ENCODE results near the gene CTAGE1. TPM values are rescaled to one million over a fixed set of nuclear protein-coding genes. Genes with fewer than 3 reads are reported as not detected.
"Not testable (repeated sequence)": the region's sequence is repeated elsewhere in the genome, so short reads cannot be mapped to it uniquely, and the experiment has no call there.

The CTAGE1 gene, protein sequence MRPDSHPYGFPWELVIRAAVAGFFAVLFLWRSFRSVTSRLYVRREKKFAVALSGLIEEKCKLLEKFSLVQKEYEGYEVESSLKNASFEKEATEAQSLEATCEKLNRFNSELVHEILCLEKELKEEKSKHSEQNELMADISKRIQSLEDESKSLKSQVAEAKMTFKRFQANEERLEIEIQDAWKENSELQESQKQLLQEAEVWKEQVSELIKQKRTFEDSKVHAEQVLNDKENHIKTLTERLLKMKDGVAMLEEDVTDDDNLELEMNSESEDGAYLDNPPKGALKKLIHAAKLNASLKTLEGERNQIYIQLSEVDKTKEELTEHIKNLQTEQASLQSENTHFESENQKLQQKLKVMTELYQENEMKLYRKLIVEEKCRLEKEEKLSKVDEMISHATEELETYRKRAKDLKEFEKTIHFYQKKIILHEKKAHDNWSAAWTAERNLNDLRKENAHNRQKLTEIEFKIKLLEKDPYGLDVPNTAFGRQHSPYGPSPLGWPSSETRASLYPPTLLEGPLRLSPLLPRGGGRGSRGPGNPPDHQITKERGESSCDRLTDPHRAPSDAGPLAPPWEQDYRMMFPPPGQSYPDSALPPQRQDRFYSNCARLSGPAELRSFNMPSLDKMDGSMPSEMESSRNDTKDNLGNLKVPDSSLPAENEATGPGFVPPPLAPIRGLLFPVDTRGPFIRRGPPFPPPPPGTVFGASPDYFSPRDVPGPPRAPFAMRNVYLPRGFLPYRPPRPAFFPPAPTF
- not detected in 2 replicates for total RNA-seq

DNA sequence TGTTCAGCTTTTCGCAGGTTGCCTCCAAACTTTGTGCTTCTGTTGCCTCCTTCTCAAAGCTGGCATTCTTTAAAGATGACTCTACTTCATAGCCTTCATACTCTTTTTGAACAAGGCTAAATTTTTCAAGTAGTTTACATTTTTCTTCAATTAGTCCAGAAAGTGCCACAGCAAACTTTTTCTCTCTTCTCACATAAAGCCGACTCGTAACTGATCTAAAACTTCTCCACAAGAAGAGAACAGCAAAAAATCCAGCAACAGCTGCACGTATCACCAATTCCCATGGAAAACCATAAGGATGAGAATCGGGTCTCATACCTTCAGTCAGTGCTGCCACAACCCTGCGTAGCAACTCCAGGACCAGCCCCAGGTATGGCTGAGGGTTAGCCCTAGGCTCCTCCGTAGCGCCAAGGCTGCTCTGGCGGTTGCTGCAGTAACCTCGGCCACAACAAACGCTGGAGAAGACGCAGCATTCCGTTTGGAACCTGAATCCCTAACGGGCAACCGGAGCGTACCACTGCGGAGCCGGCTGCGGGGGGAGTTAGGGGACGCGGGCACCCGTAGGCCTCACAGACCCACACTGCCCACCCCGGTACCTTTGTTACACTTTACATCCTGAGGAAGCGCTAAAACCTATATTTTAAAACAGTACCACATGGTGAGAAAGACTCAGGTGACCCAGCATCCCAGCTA, at the start of gene CTAGE1:
Gene CTAGE1 (minus strand): TSS at position 420 of the 693 bp plus-strand sequence. CDS start 104 bp downstream, at position 316.
- no peak for DNase-seq (ENCODE audit: extremely low read depth, low read depth, low spot score)

- no peak for DNase-seq (ENCODE audit: extremely low read depth, low read depth, low spot score)
Measured at GRCh38 chr18:22466608-22467395, 49.1 kb upstream of the CTAGE1 start.

GRCh38 chr18:22465859-22466457, 48.2 kb upstream of the CTAGE1 start:
- DNase-seq (ENCODE audit: extremely low read depth, low read depth, low spot score): no peak

- no peak for DNase-seq (ENCODE audit: extremely low read depth, low read depth, low spot score)
Measured at GRCh38 chr18:22463076-22463475, 45.4 kb upstream of the CTAGE1 start.

- DNase-seq (ENCODE audit: extremely low read depth, low read depth, low spot score): no peak
Measured at GRCh38 chr18:22459491-22459890, 41.8 kb upstream of the CTAGE1 start.

DNA sequence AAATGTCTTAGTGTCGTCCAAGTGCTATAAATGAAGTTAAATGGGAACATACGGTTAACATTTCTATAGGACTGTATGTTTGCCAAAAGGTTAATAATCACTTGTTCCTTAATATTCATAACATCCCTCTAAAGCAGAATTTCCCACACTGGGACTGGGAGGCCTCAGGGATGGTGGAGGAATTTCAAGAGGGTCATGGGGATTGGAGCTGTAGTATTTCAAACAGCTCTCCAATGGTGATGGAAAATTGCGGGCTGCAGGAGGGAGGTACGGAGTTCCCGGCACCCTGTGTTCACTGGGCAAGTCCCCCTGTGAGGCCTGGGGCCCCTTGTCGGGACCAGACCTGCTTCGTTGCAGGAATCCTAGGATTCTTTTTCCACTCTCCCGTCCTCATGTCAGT, 39.8 kb upstream of the CTAGE1 start:
- DNase-seq (ENCODE audit: extremely low read depth, low read depth, low spot score): no peak

GRCh38 chr18:22456547-22456946, 38.8 kb upstream of the CTAGE1 start:
- no peak for DNase-seq (ENCODE audit: extremely low read depth, low read depth, low spot score)

GRCh38 chr18:22456116-22456480, 38.4 kb upstream of the CTAGE1 start:
- no peak for DNase-seq (ENCODE audit: extremely low read depth, low read depth, low spot score)

DNA sequence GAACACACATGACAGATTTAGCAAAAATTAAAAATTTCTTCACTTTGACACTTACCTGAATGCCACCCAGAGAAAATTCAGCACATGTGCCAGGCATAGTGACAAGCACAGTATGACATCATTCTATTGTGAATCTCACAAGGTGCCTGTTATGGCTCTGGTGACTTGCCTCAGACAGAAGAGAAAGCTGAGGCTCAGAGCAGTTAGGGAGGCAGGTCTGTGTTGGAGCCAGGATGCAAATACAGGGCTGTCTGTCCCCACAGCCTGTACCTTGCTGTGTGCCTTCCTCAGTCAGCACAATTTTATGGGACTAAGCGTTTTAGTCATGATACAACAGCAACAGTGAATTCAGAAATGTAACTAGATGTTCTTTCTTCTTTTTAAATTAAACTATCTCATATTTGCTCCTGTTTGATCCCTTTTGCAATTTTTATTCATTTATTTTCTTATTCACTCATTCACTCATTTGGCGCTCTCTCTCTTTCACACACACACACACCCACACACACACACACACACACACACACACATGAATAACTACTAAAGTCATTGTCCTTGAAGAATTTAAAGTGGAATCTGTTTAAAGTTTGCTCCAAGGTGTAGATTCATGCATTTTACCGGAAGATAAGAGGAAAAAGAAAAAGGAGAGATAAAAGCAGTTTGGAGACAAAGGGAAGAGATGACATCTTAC, 37.9 kb upstream of the CTAGE1 start:
- no peak for DNase-seq (ENCODE audit: extremely low read depth, low read depth, low spot score)

DNA sequence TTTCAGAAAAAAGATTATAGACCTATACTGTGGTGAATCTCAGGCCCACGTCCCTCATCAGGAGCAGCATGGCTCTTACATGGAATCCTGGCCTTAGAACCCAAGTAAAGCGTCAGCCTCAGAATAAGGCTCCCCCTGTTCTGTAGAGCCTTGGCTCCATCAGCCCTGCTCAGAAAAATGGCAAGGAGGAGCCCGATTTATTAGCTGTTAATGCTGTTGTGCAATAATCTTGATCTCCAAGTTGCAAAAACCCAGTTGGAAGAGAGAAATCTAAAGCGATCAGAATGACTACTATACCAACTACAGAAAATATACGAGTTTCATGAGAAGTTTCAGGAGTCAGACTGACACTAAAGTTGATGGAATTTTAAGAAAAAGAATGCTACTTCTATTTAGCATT, 35.6 kb upstream of the CTAGE1 start:
- no peak for DNase-seq (ENCODE audit: extremely low read depth, low read depth, low spot score)

DNA sequence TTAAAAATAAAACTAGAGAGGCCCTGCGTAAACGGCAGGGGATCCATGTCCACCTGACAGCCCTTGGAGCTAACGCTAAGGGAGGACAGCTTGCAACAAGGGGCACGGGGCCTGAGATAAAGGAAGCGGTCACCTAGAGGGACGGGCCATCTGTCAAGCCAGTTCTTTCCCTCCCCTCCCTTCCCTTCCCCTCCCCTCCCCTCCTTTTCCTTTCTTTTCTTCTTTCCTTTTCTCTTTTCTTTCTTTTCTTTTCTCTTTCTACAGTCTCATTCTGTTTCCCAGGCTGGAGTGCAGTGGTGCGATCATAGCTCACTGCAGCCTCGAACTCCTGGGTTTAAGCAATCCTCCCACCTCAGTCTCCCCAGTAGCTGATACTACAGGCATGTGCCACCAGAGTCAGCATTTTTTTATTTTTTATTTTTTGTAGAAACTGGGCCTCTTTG, 34.5 kb upstream of the CTAGE1 start:
- no peak for DNase-seq (ENCODE audit: extremely low read depth, low read depth, low spot score)

GRCh38 chr18:22451796-22452195, 34.1 kb upstream of the CTAGE1 start:
- no peak for DNase-seq (ENCODE audit: extremely low read depth, low read depth, low spot score)

GRCh38 chr18:22450766-22451165, 33.1 kb upstream of the CTAGE1 start:
- DNase-seq (ENCODE audit: extremely low read depth, low read depth, low spot score): not testable (repeated sequence)

DNA sequence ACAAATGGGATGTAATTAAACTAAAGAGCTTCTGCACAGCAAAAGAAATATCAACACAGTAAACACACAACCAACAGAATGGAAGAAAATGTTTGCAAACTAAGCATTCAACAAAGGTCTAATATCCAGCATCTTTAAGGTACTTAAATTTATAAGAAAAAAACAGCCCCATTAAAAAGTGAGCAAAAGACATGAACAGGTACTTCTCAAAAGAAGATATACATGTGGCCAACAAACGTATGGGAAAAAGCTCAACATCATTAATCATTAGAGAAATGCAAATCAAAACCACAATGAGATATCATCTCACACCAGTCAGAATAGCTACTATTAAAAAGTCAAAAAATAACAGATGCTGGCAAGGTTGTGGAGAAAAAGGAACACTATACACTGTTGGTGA, 32.6 kb upstream of the CTAGE1 start:
- DNase-seq (ENCODE audit: extremely low read depth, low read depth, low spot score): not testable (repeated sequence)

DNA sequence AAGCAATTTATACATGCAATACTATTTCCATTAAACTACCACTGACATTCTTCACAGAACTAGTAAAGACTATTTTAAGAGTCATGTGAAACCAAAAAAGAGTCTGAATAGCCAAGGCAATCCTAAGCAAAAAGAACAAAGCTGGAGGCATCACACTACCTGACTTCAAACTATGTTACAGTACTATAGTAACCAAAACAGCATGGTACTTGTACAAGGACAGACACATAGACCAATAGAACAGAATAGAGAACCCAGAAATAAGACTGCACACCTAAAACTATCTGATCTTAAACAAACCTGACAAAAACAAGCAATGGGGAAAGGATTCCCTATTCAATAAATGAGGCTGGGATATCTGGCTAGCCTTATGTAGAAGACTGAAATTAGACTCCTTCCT, 32.0 kb upstream of the CTAGE1 start:
- DNase-seq (ENCODE audit: extremely low read depth, low read depth, low spot score): not testable (repeated sequence)

DNA sequence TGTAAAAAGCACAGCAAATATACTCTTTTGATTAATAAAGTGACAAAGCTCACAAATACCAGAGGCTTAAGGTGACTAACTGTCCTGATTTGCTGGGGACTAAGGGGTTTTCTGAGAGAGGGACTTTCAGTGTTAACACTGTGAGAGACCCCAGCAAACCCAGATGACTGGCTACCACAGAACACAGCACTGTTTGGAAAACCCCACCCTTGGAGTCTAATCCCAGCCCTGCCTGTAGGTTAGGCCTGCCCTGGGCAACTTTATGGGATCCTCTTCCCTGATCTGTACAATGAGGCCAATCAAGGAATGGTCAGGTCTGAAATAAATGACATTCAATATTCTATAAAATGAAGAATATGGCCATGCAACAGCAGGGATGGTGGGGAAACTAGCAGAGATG, 30.5 kb upstream of the CTAGE1 start:
- no peak for DNase-seq (ENCODE audit: extremely low read depth, low read depth, low spot score)

- no peak for DNase-seq (ENCODE audit: extremely low read depth, low read depth, low spot score)
Measured at GRCh38 chr18:22447792-22448191, 30.1 kb upstream of the CTAGE1 start.

- no peak for DNase-seq (ENCODE audit: extremely low read depth, low read depth, low spot score)
Measured at GRCh38 chr18:22446911-22447310, 29.2 kb upstream of the CTAGE1 start.

- DNase-seq (ENCODE audit: extremely low read depth, low read depth, low spot score): no peak
Measured at GRCh38 chr18:22446325-22446724, 28.6 kb upstream of the CTAGE1 start.

GRCh38 chr18:22441638-22442037, 23.9 kb upstream of the CTAGE1 start:
- DNase-seq (ENCODE audit: extremely low read depth, low read depth, low spot score): no peak
